Suprapubic skin (tissue), 4 donors: ENCODE results near the gene NEDD9. TPM values are rescaled to one million over a fixed set of nuclear protein-coding genes. Genes with fewer than 3 reads are reported as not detected.
A peak's percentile ranks its signal among the peaks of the same experiment; 100 is the strongest.

Experiments used
- DNase-seq, 2 donors: peaks; one replicate each; pipeline ENCODE4 v3.0.0-alpha.2; 2019; ENCODE audit warnings: low spot score in 2 of 2
- H3K27ac ChIP-seq: fragments of 200-600 bp; sonication (generic); one replicate; pipeline ENCODE4 v1.5.1; 2019
- H3K27me3 ChIP-seq: fragments of 200-600 bp; sonication (generic); one replicate; pipeline ENCODE4 v1.5.1; 2019
- H3K36me3 ChIP-seq: fragments of 200-600 bp; sonication (generic); one replicate; pipeline ENCODE4 v1.5.1; 2019
- H3K4me1 ChIP-seq: fragments of 200-600 bp; sonication (generic); one replicate; pipeline ENCODE4 v1.5.1; 2019
- H3K4me3 ChIP-seq: fragments of 200-600 bp; sonication (generic); one replicate; pipeline ENCODE4 v1.5.1; 2019; ENCODE audit warnings: mild to moderate bottlenecking
- H3K9me3 ChIP-seq: fragments of 200-600 bp; sonication (generic); one replicate; pipeline ENCODE4 v1.5.1; 2019
- EP300 ChIP-seq: sonication (generic); formaldehyde crosslinking; IDR thresholded peaks from one replicate; pipeline ENCODE4 v1.6.1; 2017; ENCODE audit warnings: antibody characterized with exemption
- POLR2A ChIP-seq, 2 donors: fragments of 450-650 bp; IDR thresholded peaks; one replicate each; pipeline ENCODE4 v1.6.1; 2017; ENCODE audit warnings: antibody characterized with exemption in 2 of 2, mild to moderate bottlenecking in 2 of 2, moderate library complexity in 2 of 2
- POLR2AphosphoS5 ChIP-seq, 3 donors: sonication (generic); formaldehyde crosslinking; IDR thresholded peaks; one replicate each; pipeline ENCODE4 v1.6.1; 2017; ENCODE audit warnings: antibody characterized with exemption in 3 of 3
- WGBS: methylation state at CpG from one replicate; pipeline ENCODE4 v1.1.5; 2018; 5-methylcytosine and 5-hydroxymethylcytosine counted together
- total RNA-seq, 4 donors: library from RNA; depleted of rRNA; stranded (reverse); fragments of >200 nt; gene quantifications; one replicate each; pipeline ENCODE4 v1.1.0, GENCODE V29; 2016
- TF ChIP-seq, protein P1 (sequence below), 2 donors: fragments of 200-600 bp in 1 of 2; fragments of 450-650 bp in 1 of 2; sonication (generic) in 1 of 2; IDR thresholded peaks; one replicate each; pipeline ENCODE4 v1.5.1; 2016 to 2019; ENCODE audit warnings: antibody characterized with exemption in 2 of 2, mild to moderate bottlenecking in 1 of 2, moderate library complexity in 1 of 2

NEDD9 gene
- total RNA-seq, 4 donors from 2014 or later, result 18.3 to 29.8 (median 22.4) TPM

DNA sequence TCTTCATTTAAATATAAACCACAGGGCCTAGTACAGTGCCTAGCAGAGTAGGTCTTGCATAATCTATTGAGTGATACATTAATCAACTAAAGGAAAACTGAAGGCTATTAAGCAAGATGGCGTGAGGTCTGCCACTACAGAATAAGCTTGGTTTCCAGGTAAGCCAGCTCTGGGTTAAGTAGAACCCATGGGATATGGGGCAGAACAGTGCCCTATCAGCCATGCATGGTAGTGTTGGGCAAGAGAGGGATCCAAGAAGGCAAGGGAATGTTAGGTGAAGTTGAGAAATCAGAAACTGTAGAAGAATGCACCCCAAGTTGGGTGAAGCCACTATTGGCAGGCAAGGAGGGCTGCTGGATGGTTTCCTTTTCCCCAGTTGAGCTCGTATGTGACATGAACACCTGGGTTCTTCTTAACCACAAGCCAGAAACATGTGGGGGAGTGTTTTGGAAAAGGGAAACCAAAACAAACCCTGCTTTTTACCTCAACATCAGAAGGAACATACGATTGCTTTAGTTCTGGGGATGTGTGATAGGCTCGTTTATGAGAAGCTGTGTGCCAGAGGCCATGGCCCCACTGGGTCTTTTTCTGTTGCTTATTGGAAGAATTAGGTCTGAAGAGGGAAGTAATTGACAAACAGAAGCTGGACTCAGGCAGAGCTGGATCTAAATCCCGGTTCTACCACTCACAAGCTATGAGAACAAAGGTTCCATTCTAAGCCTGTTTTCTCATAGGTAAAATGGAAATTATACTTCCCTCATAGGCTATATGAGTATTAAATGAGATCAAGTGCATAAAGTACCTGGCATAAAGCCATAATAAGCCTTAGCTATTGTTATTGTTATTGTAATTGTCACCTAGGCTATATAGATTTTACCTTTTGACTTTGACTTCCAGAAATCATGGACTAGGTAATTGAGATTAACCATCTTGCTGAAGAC, 33.5 kb downstream of the NEDD9 start:
- no peaks in the 10 kb centered on the region for H3K27me3 ChIP-seq
- no peak for DNase-seq
- peaks cover 23% of the 10 kb centered on the region for H3K4me1 ChIP-seq
- no peaks in the 10 kb centered on the region for H3K9me3 ChIP-seq
- H3K4me3 ChIP-seq, result no peak overlapping the region
- no peaks in the 10 kb centered on the region for H3K36me3 ChIP-seq
- H3K27ac ChIP-seq, result peak overlapping the region; percentile 66
- TF ChIP-seq POLR2A (IDR thresholded peaks at IDR 0.05) (no peak), POLR2AphosphoS5 (IDR thresholded peaks at IDR 0.05) (no peak), EP300 (no peak)
- TF ChIP-seq, protein P1, sequence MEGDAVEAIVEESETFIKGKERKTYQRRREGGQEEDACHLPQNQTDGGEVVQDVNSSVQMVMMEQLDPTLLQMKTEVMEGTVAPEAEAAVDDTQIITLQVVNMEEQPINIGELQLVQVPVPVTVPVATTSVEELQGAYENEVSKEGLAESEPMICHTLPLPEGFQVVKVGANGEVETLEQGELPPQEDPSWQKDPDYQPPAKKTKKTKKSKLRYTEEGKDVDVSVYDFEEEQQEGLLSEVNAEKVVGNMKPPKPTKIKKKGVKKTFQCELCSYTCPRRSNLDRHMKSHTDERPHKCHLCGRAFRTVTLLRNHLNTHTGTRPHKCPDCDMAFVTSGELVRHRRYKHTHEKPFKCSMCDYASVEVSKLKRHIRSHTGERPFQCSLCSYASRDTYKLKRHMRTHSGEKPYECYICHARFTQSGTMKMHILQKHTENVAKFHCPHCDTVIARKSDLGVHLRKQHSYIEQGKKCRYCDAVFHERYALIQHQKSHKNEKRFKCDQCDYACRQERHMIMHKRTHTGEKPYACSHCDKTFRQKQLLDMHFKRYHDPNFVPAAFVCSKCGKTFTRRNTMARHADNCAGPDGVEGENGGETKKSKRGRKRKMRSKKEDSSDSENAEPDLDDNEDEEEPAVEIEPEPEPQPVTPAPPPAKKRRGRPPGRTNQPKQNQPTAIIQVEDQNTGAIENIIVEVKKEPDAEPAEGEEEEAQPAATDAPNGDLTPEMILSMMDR (IDR thresholded peaks at IDR 0.05), result no peak
- WGBS, result 73% methylated on average over 5 of the region's 5 CpGs

DNA sequence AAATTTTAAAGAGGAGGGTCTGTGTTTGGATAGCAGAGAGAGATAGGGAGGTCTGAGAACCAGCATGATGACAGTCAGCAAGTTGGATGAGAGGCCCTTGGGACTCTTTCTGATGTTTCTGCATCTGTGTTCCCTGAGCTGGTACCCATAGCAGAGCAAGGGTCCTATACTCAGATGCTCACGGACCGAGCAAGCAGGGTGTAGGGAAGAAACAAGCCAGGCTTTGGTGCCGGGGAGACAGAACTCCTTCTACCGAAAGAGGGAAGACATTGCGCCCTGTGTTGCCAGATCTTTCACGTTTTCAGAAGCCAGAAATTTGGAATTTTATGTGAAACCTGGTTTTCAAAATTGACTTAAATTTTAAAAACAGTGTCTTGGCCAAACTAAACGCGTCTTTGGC, 34.6 kb downstream of the NEDD9 start:
- peaks cover 19% of the 10 kb centered on the region for H3K4me1 ChIP-seq
- H3K27me3 ChIP-seq, result no peaks in the 10 kb centered on the region
- peaks cover 6% of the 10 kb centered on the region for H3K36me3 ChIP-seq
- no peak for DNase-seq
- WGBS, result 96% methylated on average over 8 of the region's 8 CpGs
- no peaks in the 10 kb centered on the region for H3K9me3 ChIP-seq
- TF ChIP-seq POLR2AphosphoS5 (IDR thresholded peaks at IDR 0.05) (no peak), EP300 (no peak), POLR2A (IDR thresholded peaks at IDR 0.05) (no peak)
- TF ChIP-seq, protein P1 (IDR thresholded peaks at IDR 0.05), result no peak
- no peak overlapping the region for H3K4me3 ChIP-seq
- H3K27ac ChIP-seq, result no peak overlapping the region

DNA sequence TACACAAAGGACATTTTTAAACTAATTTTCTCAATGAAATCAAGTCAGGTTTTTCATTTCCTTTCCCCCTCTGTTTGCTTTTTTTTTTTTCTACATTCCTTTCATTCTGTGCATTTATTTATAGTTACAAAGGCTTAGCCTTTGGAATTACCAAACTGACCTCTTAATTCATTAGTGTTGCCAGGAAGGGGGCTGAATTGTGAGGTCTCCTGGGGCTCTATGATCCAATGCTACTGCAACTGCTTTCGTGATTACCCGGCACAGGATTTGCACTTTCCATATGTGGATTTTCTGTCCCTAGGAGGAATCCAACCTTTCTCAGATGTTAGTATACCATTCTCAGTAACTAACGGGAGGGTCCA, 35.3 kb downstream of the NEDD9 start:
- peaks cover 12% of the 10 kb centered on the region for H3K4me1 ChIP-seq
- no peak overlapping the region for H3K4me3 ChIP-seq
- TF ChIP-seq POLR2A (IDR thresholded peaks at IDR 0.05) (no peak), EP300 (no peak), POLR2AphosphoS5 (IDR thresholded peaks at IDR 0.05) (no peak)
- TF ChIP-seq, protein P1 (IDR thresholded peaks at IDR 0.05), result no peak
- no peak overlapping the region for H3K27ac ChIP-seq
- no peaks in the 10 kb centered on the region for H3K9me3 ChIP-seq
- no peak for DNase-seq
- WGBS, result 69% methylated on average over 3 of the region's 3 CpGs
- peaks cover 9% of the 10 kb centered on the region for H3K36me3 ChIP-seq
- H3K27me3 ChIP-seq, result no peaks in the 10 kb centered on the region

DNA sequence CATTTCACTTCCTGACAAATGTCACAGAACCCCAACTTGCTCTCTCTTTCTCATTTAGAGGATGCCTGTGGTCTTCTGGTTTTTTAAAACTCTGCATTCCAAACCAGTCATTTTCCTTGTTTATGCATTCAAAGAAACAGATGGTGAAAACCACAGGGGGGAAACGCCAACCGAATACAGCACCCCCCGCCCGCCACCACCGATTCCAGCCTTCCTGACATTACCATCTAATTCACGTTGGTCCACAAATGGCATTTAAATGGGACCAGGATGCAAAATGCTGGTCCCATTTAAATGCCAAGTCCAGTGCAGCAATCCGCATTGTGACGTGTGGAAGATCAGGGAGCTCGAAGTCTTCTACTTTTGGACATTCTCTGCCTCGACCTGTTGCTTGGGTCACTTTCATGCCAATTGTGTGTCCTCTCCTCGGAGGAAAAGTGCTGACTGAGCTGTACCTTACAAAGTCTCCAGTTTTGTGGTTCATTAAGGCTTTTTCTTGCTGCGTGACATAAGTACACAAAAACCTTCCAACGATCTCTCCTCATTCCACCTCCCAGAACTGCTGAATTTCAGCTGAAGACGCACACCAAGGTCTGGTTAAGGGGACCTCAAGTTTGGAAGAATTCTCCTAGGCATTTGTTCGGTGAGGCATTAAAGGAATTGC, 35.8 kb downstream of the NEDD9 start:
- no peak for TF ChIP-seq POLR2AphosphoS5 (IDR thresholded peaks at IDR 0.05)
- TF ChIP-seq POLR2A (IDR thresholded peaks at IDR 0.05), result no peak
- no peak for TF ChIP-seq EP300
- TF ChIP-seq, protein P1 (IDR thresholded peaks at IDR 0.05), result no peak
- Histone ChIP-seq H3K4me3 (no peak overlapping the region), H3K27ac (no peak overlapping the region), H3K36me3 (peaks cover 12% of the 10 kb centered on the region), H3K9me3 (no peaks in the 10 kb centered on the region), H3K4me1 (peaks cover 7% of the 10 kb centered on the region), H3K27me3 (no peaks in the 10 kb centered on the region)
- 67% methylated on average over 15 of the region's 15 CpGs for WGBS
- DNase-seq, result no peak
